SH-SY5Y (cell line): ENCODE results near the gene TSPO.

Experiments used
- GATA2 ChIP-seq: IDR thresholded peaks from 2 replicates; pipeline ENCODE4 v1.6.1; 2011; ENCODE audit warnings: mild to moderate bottlenecking, low read depth, low read length
- GATA3 ChIP-seq: IDR thresholded peaks from 2 replicates; pipeline ENCODE4 v1.6.1; 2011; ENCODE audit warnings: low read depth, mild to moderate bottlenecking, low read length, moderate library complexity

GRCh38 chr22:43182726-43183125 is 31.4 kb downstream of the TSPO start:
- TF ChIP-seq GATA2: no peak
- no peak for TF ChIP-seq GATA3
